Right lobe of liver (tissue), 6 donors: Measurements from ENCODE around the gene SH2B3. TPM values are rescaled to one million over a fixed set of nuclear protein-coding genes. Genes with fewer than 3 reads are reported as not detected.

Experiments used
- ATAC-seq, 4 donors: fragments of 200-7000 bp; cut with Tn5 transposase; one replicate each; pipeline ENCODE4 v1.9.1; 2020; ENCODE audit warnings: mild to moderate bottlenecking in 4 of 4, moderate library complexity in 4 of 4
- DNase-seq, 3 donors: peaks; one replicate each; pipeline ENCODE4 v3.0.0-alpha.2; 2020
- H3K27ac ChIP-seq, 3 donors: fragments of 200-600 bp; one replicate each; pipeline ENCODE4 v1.8.0; 2022
- H3K27me3 ChIP-seq, 2 donors: fragments of 200-600 bp; one replicate each; pipeline ENCODE4 v1.8.0; 2022
- H3K36me3 ChIP-seq, 4 donors: fragments of 200-600 bp; sonication (generic) in 1 of 4; one replicate each; pipeline versions ENCODE4 v1.5.1 to v1.8.0; 2017 to 2022; ENCODE audit warnings: control low read depth in 1 of 4
- H3K4me1 ChIP-seq, 4 donors: fragments of 200-600 bp; sonication (generic) in 1 of 4; one replicate each; pipeline versions ENCODE4 v1.5.1 to v1.8.0; 2017 to 2022; ENCODE audit warnings: control low read depth in 1 of 4
- H3K4me3 ChIP-seq, 3 donors: fragments of 200-600 bp; one replicate each; pipeline ENCODE4 v1.8.0; 2022
- H3K9me3 ChIP-seq, 4 donors: fragments of 200-600 bp; sonication (generic) in 1 of 4; one replicate each; pipeline versions ENCODE4 v1.5.1 to v1.8.0; 2017 to 2022; ENCODE audit warnings: control low read depth in 1 of 4
- POLR2A ChIP-seq: fragments of 450-650 bp; IDR thresholded peaks from one replicate; pipeline ENCODE4 v1.6.1; 2017; ENCODE audit warnings: antibody characterized with exemption, mild to moderate bottlenecking
- WGBS: methylation state at CpG from one replicate; pipeline ENCODE4 v1.1.6; 2018; ENCODE audit warnings: low coverage, low lambda C conversion rate; ENCODE audit not compliant: insufficient coverage; ENCODE audit errors: missing lambda C conversion rate; 5-methylcytosine and 5-hydroxymethylcytosine counted together
- intact Hi-C, 2 donors: fragments of 100-400 bp; cut with DNase I; formaldehyde crosslinking; loops; one replicate each; pipeline versions ENCODE4 v1.11.2 to v1.14.1; 2022
- total RNA-seq, 6 experiments: library from RNA; depleted of rRNA in 2 of 6; stranded (reverse); fragments of >200 nt in 2 of 6; fragmentation: NEBNext Ultra II Directional in 3 of 6; extraction: Animal tissue kit (Norgen Biotek cat#: 25700) in 3 of 6; gene quantifications; one replicate each; pipeline versions ENCODE4 v1.1.0 to v1.2.4, GENCODE V29; 2016 to 2023
- TF ChIP-seq, protein P1 (sequence below), 4 donors: fragments of 200-600 bp in 3 of 4; fragments of 450-650 bp in 1 of 4; IDR thresholded peaks; one replicate each; pipeline versions ENCODE4 v1.5.1 to v1.8.0; 2016 to 2022; ENCODE audit warnings: antibody characterized with exemption in 4 of 4, mild to moderate bottlenecking in 2 of 4
- donor health status: DM: no; HTN: yes; CAD: no.
- donor health status: DM: no; HTN: no; CAD: no.
- donor health status: DM: no; HTN: no; CAD: no.
- donor health status: DM: no; HTN: yes; CAD: no.
- donor health status: DM: no; HTN: yes; CAD: no.

SH2B3 gene
- total RNA-seq, 6 experiments from 2014 or later: 6.7 to 43.5 (median 17.0) TPM

DNA sequence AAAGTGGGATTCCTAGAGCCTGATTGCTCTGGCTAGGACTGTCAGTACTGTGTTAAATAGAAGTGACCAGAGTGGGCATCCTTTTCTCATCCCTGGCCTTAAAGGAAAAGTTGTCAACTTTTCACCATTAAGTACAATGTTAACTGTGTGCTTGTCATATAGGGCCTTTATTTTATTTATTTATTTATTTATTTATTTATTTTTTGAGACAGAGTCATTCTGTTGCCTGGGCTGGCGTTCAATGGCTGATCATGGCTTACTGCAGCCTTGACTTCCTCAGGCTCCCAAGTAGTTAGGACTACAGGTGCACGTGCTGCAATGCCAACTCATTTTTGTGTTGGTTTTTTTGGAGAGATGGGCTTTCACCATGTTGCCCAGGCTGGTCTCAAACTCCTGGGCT lies 11.6 kb downstream of the SH2B3 start:
- ATAC-seq: no peak
- Histone ChIP-seq H3K27ac (no peak overlapping the region), H3K27me3 (no peaks in the 10 kb centered on the region), H3K36me3 (peaks cover 0 to 11% (median 6%) of the 10 kb centered on the region in 4 donors), H3K4me3 (no peak overlapping the region), H3K9me3 (no peaks in the 10 kb centered on the region), H3K4me1 (peaks cover 0 to 15% (median 6%) of the 10 kb centered on the region in 4 donors)
- intact Hi-C loops: no loop called here
- WGBS: 83% methylated on average over 2 of the region's 2 CpGs
- no peak for DNase-seq
- TF ChIP-seq, protein P1, sequence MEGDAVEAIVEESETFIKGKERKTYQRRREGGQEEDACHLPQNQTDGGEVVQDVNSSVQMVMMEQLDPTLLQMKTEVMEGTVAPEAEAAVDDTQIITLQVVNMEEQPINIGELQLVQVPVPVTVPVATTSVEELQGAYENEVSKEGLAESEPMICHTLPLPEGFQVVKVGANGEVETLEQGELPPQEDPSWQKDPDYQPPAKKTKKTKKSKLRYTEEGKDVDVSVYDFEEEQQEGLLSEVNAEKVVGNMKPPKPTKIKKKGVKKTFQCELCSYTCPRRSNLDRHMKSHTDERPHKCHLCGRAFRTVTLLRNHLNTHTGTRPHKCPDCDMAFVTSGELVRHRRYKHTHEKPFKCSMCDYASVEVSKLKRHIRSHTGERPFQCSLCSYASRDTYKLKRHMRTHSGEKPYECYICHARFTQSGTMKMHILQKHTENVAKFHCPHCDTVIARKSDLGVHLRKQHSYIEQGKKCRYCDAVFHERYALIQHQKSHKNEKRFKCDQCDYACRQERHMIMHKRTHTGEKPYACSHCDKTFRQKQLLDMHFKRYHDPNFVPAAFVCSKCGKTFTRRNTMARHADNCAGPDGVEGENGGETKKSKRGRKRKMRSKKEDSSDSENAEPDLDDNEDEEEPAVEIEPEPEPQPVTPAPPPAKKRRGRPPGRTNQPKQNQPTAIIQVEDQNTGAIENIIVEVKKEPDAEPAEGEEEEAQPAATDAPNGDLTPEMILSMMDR (IDR thresholded peaks at IDR 0.05): no peak

DNA sequence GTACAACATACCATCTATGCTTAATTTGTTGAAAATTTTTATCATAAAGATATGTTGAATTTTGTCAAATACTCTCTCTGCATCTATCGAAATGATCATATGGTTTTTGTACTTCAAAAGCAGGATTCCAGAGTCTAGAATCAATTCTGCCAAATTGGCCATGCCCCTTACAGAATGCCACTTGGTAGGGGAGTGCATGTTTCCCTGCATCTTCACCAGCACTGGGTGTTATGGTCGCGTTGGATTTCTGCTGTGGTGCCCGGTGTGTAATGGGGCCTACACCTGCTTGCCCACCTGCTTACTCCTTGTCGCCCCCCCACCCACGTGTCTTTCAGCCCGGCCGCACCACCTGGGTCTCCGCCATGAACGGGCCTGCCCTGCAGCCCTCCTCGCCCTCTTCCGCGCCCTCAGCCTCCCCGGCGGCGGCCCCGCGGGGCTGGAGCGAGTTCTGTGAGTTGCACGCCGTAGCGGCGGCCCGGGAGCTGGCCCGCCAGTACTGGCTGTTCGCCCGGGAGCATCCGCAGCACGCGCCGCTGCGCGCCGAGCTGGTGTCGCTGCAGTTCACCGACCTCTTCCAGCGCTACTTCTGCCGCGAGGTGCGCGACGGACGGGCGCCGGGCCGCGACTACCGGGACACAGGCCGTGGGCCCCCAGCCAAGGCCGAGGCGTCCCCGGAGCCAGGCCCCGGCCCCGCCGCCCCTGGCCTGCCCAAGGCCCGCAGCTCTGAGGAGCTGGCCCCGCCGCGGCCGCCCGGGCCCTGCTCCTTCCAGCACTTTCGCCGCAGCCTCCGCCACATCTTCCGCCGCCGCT lies 12.3 kb downstream of the SH2B3 start:
- WGBS: 85% methylated on average over 2 of the region's 67 CpGs
- no peaks in the 10 kb centered on the region for H3K27me3 ChIP-seq
- no peak overlapping the region for H3K4me3 ChIP-seq
- H3K36me3 ChIP-seq: peaks cover 0 to 11% (median 6%) of the 10 kb centered on the region in 4 donors
- peaks cover 0 to 13% (median 5%) of the 10 kb centered on the region in 4 donors for H3K4me1 ChIP-seq
- no peaks in the 10 kb centered on the region for H3K9me3 ChIP-seq
- TF ChIP-seq, protein P1 (IDR thresholded peaks at IDR 0.05): no peak
- no peak for TF ChIP-seq POLR2A
- ATAC-seq: no peak
- intact Hi-C loops: no loop called here
- no peak for DNase-seq
- H3K27ac ChIP-seq: no peak overlapping the region

DNA sequence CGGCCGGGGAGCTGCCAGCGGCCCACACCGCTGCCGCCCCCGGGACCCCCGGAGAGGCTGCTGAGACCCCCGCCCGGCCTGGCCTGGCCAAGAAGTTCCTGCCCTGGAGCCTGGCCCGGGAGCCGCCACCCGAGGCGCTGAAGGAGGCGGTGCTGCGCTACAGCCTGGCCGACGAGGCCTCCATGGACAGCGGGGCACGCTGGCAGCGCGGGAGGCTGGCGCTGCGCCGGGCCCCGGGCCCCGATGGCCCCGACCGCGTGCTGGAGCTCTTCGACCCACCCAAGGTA lies 12.8 kb downstream of the SH2B3 start:
- intact Hi-C loops: no loop called here
- TF ChIP-seq, protein P1 (IDR thresholded peaks at IDR 0.05): no peak
- TF ChIP-seq POLR2A: no peak
- H3K4me3 ChIP-seq: no peak overlapping the region
- no peaks in the 10 kb centered on the region for H3K27me3 ChIP-seq
- no peak for DNase-seq
- peaks cover 0 to 8% (median 3%) of the 10 kb centered on the region in 4 donors for H3K4me1 ChIP-seq
- ATAC-seq: no peak
- peaks cover 0 to 11% (median 6%) of the 10 kb centered on the region in 4 donors for H3K36me3 ChIP-seq
- no CpG with 5 or more reads among the region's 30 CpGs for WGBS
- no peak overlapping the region for H3K27ac ChIP-seq
- H3K9me3 ChIP-seq: no peaks in the 10 kb centered on the region

DNA sequence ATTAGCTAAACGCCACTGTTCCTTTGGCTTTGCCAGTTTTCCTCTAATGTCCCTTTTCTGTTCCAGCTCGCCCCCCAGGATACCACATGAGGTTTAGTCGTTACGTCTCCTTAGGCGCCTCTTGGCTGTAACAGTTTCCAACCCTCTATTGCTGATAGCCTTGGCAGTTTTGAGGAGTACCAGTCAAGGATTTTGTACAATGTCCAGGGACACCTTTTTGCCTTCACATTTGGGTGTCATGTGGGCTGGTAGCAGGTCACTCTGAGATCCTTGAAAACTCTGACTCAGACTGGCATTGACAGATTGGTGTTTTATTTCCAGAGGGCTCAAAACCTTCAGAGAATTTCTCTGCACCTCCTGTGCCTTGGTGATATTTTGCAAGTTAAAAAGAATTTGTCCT lies 14.1 kb downstream of the SH2B3 start:
- Histone ChIP-seq H3K27me3 (no peaks in the 10 kb centered on the region), H3K4me3 (no peak overlapping the region), H3K4me1 (peaks cover 0 to 8% (median 3%) of the 10 kb centered on the region in 4 donors), H3K27ac (no peak overlapping the region), H3K36me3 (peaks cover 0 to 11% (median 6%) of the 10 kb centered on the region in 4 donors), H3K9me3 (no peaks in the 10 kb centered on the region)
- no peak for TF ChIP-seq POLR2A
- TF ChIP-seq, protein P1 (IDR thresholded peaks at IDR 0.05): no peak
- no CpG with 5 or more reads among the region's 5 CpGs for WGBS
- no peak for ATAC-seq
- no peak for DNase-seq
- intact Hi-C loops: no loop called here
